Stimulated activated CD8-positive, alpha-beta memory T cell treated with anti-CD3 and anti-CD28 coated beads, Interleukin-7, amount 100 ng/mL, for 48 hours (primary cell): ENCODE results near the gene ERBB2.
"Not testable (repeated sequence)": the region's sequence is repeated elsewhere in the genome, so short reads cannot be mapped to it uniquely, and the experiment has no call there.

Experiments
- DNase-seq, 2 donors: peaks; one replicate each; pipeline ENCODE4 v3.0.0-alpha.2; 2020; ENCODE audit warnings: low read depth in 1 of 2; ENCODE audit errors: extremely low read depth in 1 of 2

The ERBB2 gene

DNA sequence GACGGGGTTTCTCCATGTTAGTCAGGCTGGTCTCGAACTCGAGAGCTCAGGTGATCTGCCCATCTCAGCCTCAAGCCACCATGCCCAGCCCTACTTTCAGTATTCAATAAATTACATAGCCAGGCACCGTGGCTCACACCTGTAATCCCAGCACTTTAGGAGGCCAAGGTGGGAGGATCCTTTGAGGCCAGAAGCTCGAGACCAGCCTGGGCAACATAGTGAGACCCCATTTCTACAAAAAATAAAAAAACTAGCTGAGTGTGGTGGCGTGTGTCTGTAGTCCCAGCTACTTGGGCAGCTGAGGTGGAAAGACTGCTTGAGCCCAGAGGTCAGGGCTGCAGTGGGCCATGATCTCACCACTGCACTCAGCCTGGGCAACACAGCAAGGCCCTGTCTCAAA lies 22.2 kb downstream of the ERBB2 start:
- no peak for DNase-seq

DNA sequence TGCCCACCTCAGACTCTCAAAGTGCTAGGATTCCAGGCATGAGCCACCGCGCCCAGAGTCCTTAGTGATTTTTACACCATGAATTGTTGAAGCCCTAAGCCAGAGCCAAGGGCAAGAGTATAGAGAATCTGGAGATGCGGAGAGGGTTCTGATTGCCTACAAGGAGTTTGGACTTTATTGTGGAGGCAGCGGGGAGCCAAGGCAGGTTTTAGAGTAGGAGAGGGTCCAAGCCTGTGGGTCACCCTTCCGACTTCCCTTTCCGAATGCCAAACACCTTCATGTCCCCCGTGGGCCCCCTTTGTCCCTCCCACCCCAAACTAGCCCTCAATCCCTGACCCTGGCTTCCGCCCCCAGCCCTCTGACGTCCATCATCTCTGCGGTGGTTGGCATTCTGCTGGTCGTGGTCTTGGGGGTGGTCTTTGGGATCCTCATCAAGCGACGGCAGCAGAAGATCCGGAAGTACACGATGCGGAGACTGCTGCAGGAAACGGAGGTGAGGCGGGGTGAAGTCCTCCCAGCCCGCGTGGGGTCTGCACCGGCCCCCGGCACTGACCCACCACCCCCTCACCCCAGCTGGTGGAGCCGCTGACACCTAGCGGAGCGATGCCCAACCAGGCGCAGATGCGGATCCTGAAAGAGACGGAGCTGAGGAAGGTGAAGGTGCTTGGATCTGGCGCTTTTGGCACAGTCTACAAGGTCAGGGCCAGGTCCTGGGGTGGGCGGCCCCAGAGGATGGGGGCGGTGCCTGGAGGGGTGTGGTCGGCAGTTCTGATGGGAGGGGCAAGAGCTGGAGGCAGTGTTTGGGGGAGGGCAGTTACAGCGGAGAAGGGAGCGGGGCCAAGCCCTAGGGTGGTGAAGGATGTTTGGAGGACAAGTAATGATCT lies 23.3 kb downstream of the ERBB2 start:
- DNase-seq: no peak

DNA sequence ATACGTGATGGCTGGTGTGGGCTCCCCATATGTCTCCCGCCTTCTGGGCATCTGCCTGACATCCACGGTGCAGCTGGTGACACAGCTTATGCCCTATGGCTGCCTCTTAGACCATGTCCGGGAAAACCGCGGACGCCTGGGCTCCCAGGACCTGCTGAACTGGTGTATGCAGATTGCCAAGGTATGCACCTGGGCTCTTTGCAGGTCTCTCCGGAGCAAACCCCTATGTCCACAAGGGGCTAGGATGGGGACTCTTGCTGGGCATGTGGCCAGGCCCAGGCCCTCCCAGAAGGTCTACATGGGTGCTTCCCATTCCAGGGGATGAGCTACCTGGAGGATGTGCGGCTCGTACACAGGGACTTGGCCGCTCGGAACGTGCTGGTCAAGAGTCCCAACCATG lies 24.9 kb downstream of the ERBB2 start:
- no peak for DNase-seq

DNA sequence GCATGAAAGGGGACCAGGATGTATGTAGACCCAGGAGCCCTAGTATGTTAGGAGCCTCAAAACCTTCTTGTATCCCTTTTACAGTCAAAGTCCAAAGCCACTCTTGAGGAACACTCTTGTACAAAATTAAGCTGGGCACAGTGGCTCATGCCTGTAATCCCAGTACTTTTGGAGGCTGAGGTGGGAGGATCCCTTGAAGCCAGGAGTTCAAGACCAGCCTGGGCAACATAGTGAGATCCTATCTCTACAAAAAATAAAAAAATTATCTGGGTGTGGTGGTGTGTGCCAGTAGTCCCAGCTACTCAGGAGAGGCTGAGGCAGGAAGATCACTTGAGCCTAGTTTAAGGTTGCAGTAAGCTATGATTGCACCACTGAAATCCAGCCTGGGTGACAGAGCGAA lies 26.1 kb downstream of the ERBB2 start:
- not testable (repeated sequence) for DNase-seq

DNA sequence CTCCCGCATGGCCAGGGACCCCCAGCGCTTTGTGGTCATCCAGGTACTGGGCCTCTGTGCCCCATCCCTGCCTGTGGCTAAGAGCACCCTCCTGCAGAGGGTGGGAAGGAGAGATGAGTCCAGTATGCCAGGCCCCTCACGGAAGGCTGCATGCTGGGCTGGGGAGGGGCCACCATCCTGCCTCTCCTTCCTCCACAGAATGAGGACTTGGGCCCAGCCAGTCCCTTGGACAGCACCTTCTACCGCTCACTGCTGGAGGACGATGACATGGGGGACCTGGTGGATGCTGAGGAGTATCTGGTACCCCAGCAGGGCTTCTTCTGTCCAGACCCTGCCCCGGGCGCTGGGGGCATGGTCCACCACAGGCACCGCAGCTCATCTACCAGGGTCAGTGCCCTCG lies 26.8 kb downstream of the ERBB2 start:
- DNase-seq: no peak

DNA sequence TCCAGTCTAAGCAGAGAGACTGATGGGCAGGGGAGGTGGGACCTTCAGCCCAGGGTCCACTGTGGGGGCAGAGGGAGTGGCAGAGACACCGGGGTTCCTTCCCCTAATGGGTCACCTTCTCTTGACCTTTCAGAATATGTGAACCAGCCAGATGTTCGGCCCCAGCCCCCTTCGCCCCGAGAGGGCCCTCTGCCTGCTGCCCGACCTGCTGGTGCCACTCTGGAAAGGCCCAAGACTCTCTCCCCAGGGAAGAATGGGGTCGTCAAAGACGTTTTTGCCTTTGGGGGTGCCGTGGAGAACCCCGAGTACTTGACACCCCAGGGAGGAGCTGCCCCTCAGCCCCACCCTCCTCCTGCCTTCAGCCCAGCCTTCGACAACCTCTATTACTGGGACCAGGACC lies 27.7 kb downstream of the ERBB2 start:
- no peak for DNase-seq

DNA sequence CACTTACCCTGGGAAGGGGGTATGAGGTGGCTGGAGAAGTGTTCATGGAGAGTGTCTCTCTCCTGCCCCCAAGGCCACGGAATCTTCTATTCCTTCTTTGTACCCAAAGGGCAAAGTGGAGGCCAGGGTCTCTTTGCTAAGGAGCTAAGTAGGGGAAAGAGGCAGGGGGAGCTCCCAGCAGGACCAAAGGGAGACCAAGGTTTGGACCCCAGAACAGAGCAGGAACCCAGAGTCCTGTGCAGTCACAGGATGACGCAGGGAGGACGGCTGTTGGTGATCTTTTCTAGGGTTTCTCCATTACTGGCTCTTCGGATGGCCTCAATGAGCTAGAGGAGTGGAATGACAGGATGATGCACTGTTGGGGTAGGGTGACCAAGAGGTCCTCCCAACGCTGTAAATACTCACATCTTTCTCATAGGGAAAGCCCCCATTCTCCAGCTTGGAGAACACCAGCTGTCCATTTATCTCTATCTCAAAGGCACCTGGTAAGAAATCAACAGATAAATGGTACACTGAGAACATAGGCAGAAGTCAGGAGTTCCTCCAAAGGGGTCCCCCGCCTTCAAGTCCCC lies 29.5 kb downstream of the ERBB2 start:
- no peak for DNase-seq

DNA sequence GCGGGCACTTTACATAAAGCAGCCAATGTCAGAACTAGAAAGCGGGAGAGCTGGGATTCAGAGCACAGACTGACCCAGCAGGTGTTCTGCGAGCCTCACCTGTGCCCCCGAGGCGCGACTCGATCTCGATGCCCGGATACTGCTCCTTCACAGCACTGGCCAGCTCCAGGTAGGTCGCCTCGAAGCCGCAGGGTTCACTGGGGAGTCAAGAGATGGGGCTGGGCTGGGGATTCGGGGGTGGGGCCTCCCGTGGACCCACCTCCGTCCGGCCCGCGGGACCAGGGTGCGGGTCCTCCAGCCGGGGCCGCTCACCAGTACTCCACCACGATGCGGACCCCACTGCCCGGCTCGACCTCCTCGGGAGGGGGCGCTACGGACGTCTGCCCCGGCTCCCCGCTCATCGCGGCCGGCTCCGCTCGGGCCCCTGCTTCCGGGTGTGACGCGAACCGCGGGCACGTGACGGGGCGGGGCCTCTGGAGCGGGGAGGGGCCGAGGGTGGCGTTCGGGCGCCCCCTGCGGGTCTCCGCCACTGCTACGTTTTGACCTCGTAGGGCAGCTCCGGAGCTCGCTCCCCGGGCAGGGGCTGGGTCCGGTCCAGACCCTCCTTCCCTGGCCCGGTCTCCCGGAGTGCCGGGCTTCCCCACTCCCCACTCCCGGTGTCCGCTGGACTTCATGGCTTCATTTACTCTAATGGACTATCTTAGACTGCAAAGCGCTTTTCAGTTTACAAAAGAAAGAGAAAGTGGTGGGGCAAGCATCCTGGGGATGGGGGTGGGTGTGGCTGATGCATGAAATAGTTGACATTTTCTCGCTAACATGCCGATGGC lies 30.4 kb downstream of the ERBB2 start, which contains the start of gene MIEN1:
MIEN1 (minus strand) TSS at position 438 of the 827 bp plus-strand sequence; CDS start at position 401, 37 bp downstream.
- DNase-seq: peak; percentile 79 to 91

DNA sequence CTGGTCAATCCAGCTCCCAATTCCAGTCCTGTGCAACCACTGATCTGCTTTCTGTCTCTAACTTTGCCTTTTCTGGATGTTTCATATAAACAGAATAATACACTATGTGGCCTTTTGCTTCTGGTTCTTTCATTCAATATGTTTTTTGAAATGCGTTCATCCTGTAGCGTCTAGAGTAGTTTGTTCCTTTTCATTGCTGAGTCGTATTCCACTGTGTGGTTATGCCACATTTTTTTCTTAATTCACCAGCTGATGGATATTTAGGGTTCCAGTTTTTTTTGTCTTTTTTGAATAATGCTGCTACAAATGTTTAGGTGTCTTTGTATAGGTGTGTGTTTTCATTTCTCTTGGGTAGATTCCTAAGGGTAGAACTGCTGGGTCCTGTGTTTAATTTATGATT lies 32.7 kb downstream of the ERBB2 start:
- DNase-seq: no peak

DNA sequence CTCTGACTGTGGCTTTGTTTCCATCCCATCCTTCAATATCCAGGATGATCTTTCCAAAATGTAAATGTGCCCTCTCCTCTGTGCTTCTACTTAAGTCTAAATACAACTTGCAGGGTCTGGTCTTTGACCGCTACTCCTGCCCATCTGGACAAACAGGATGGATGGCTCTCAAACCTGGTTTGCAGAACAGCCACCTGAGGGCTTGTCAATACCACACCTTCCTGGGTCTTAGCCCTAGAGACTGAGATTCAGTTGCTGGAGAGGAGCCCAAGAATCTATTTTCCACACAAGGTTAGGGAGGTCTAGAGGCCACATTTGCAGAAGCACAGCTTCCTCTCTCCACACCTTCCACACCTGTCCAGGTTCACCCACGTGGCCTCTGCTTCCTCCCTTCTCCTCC lies 36.0 kb downstream of the ERBB2 start:
- no peak for DNase-seq

DNA sequence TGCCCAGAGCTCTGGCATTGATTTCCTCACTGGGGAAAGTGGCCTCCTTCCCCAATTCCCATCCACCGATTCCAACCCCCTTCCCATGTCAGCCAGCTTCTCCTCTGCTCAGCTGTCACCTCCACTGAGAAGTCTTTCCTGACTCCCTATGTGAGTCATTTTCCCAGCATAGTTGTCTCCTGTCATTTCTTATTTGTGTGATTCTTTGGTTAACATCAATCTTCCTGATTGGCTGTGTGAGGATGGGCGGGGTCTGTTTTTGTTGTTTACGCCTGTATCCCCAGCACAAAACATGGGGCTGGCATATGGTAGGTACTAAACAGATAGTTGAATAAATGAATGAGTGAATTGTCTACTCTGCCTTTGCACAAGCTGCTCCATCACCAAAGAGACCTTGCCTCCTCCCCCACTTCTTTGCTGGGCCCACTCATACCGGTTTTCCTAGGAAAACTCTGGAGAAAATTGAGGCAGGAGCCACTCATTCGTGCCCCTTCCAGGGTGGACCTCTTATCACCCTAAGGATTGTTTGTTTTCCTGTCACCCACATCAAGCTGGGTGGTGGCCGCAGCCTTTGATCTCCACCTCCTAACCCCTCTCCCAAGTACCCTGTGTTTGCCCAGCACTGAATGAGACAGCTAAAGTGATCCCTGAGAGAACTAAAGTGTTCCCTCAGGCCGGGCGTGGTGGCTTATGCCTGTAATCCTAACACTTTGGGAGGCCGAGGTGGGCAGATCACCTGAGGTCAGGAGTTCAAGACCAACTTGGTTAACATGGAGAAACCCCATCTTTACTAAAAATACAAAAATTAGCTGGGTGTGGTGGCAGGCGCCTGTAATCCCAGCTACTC lies 36.7 kb downstream of the ERBB2 start:
- DNase-seq: no peak

DNA sequence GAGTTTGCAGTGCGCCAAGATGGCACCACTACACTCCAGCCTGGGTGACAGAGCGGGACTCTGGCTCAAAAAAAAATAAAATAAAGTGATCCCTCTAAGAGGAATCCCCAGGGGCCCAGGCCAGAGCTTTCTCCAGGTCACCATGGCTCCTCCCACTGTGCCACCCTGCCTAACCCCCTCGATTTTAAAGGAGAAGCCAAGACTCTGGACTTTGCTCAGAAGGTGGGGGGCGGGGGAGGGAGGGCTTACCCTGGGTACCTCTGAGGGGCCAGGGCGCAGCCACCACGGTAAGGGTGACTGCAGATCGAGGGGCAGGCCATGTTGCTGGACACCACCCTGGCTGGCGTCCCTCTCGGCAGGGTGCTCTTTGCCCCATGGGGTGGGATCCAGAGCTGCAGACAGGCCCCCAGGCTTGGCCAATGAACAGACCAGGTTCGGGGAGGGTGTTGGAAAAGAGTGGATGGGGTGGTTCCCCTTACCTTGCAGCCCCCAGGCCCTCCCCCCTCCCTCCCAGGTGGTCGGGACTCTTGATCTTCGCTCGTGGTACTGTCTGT lies 37.4 kb downstream of the ERBB2 start:
- DNase-seq: no peak

DNA sequence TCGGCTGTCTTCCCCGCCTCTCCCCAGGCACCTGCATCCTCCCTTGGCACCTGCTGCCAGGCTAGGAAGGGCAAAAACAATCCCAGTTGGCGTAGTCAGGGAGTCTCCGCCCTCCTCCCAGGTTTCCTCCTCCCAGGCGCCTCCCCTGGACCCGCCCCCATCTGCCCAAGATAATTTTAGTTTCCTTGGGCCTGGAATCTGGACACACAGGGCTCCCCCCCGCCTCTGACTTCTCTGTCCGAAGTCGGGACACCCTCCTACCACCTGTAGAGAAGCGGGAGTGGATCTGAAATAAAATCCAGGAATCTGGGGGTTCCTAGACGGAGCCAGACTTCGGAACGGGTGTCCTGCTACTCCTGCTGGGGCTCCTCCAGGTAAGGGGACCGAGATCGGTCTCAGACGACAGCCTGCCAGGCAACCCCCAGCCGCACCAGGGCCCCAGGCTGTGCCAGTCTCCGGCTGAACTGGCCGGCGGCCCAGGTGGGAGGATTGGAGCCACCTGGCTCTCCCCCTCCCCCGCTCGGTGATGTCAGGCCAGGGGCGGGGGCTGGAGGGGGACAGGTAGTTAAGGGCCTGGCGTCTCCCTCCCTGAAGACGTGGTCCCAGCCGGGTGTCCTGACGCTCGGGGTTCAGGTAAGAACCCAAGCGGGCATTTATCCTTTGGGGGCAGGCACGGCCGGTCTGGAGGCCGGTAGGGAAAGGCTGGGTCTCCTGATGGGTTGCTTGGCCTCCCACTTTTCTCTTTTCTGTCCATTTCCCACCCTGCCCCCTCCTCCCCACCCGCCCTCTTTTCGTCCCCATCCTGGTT lies 38.1 kb downstream of the ERBB2 start, which contains the start of gene GRB7:
GRB7 (plus strand) TSS at position 179 of the 808 bp plus-strand sequence. CDS start 4,364 bp downstream, outside the sequence.
- DNase-seq: no peak

DNA sequence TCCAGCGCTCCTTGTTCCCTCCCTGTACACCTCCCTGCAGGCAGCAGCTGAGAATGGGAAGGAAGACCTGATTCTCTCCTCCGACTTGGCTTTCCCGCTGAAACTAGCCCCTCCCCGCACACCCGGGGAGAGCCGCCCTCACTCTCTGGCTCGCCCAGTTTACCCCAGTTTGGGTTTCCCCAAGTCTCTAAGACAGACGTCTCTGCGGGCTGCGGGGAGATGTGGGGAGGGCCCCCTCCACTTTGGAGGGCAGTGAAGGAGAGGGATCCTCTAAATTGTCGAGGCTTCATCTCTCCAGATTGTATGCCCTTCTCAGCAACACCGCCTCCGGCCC lies 38.7 kb downstream of the ERBB2 start:
- DNase-seq: peak; percentile 36 to 39

DNA sequence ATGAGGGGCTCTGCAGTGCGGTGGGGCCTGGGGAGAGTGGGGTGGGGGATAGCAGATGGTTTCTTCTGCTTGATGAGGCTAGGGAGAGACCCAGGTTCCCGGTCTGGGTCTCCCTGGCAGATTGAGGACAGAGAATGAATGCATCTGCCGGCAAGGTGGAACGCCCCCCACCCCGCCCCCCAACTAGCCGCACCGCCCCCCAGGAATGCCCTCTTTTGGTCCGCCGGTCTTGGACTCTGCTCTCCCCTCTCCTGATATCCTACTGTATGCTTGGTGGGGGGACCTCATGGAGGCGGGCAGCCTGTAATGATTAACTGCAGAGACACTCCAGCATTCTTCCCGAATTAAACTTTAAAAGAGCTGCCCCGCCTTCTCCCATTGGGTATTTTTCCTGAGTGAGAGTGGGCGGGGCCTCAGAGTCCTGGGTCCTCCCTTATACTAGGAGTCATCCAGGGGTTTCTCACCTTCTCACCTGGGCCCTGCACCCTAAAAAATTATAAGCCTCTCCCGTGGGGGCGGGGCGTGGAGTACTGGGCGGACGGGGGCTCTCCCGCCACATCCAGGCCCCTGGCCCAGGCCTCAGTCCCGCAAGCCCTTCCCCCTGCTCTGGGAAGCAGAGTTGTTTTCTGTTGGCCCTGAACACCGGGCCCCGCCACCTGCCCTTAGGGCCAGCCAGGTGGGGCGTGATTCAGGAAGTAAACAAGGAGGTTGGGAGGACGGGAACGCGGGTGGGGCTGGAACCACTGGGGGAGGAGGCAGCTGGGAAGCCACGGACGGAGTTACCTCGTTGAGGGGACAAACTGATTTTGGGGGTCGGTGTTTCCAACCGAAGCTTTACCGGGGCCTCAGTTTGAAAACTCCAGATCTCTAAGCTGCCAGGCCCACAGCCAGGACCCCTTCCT lies 39.4 kb downstream of the ERBB2 start:
- no peak for DNase-seq

DNA sequence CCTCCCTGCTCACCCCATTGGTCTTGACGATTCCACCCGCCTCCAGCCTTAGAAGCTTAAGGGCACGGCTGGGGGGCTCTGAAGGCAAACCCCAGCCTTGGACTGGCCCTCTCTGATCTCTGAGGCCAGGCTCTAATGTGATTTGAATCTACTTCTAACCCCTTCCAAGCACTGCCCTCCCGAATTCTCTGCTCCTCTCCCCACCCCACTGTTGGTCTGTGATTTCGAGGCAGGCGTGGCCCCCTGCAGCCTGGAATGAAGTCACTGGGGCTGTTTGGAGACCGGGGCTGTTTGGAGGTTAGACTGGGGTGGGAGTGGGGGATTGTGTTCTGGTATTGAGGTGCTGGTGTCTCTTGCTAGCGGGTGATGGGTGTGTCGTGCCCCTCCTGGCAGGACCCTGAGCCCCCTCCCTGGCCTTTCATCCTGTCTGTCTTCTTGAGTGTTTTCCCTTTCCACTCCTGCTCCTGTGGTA lies 40.1 kb downstream of the ERBB2 start:
- no peak for DNase-seq

DNA sequence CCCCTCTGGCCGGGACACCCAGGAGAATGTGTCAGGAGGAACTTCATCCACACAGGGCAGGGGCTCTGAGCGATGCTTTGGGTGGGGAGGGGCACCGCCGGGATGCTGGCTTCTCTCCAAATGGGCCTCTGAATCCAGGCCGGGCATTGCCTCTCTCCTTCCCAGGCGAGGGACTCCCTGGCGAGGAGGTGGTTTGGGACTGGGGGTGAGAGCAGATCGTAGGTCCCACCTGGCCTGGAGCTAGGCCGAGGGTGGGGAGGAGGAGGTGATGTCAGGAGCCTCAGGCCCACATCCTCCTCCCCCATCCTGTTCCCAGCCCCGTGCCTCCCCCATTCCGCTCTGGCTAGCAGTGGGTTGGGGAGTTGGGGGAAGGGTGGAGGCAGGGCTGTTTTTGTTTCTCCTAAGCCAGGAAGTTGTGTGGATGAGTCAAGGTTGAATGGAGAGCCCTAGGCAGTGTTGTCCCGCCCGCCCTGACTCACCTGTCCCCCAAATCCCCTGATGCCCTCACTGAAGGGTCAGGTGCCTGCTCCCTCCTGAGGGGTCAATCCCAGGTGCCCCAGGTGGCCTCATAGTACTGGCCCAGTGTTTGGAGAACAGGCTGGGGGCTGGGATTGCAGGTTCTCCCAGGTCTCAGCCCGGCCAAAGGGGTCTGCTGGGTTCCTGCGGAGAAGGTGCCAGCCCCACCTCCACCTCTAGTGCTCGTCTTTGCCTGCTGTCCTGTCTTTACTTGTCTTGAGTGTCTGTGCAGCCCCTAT lies 40.7 kb downstream of the ERBB2 start:
- DNase-seq: no peak
